SKM-1 (cell line): ENCODE data around the gene RSF1.

Experiments
- DNase-seq: peaks from one replicate; lab custom pipeline; 2025; ENCODE audit not compliant: unreplicated experiment; lab: John Stamatoyannopoulos, UW

Gene RSF1

DNA sequence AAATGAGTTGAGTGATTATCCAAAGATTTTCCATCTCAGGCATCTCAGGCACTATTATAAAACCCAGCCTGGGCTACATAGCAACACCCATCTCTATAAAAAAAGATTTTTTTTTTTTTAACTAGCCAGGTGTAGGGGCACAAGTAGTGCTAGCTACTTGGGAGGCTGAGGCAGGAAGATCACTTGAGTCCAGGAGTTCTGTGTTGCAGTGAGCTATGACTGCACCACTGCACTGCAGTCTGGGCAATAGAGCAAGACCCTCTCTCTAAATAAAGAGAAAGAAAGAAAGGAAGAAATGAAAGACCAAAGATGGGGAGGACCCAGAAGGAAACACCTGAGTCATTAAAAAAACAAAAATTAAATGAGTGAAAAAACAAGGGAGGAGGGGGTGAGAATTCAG lies 14.1 kb downstream of the RSF1 start:
- no peak for DNase-seq

DNA sequence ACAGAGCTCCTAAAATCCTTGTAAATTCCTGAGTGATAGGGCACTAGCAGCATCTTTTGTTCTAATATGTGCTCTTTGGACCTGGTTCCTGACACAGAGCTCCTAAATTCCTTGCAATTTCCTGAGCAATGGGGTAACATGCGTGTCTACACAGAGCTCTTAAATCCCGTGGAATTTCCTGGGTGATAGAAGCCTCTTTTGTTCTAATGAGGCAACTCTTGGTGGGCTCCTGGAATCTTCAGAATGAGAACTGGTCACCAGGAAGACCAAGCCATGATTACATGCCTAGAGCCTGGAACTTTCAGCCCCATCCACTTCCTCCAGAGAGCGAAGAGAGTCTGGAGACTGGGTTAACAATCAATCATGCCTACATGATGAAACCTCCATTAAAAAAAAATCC lies 19.0 kb downstream of the RSF1 start:
- no peak for DNase-seq

DNA sequence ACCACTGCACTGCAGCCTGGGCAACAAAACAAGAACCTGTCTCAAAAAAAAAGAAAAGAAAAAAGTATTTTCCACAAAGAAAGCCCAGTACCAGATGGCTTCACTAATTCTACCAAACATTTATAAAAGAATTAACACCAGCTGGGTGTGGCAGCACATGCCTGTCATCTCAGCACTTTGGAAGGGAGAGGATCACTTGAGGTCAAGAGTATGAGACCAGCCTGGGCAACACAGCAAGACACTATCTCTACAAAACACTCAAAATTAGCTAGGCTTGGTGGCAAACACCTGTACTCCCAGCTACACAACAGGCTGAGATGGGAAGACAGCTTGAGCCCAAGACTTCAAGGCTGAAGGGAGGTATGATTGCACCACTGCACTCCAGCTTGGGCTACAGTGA lies 20.1 kb downstream of the RSF1 start:
- DNase-seq = no peak

DNA sequence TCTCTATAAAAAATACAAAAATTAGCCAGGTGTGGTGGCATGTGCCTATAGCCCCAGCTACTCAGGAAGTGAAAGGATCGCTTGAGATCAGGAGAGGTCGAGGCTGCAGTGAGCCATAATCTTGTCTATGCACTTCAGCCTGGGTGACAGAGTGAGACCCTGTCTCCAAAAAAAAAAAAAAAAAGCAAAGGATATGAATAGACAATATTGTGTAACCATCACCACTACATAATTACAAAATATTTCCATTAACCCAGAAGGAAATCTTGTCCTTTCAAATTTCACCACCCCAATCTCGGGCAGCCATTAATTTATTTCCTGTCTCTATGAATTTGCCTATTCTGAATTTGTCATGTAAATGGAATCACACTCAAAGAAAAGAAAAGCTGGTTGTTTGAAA lies 21.2 kb downstream of the RSF1 start:
- DNase-seq = no peak

DNA sequence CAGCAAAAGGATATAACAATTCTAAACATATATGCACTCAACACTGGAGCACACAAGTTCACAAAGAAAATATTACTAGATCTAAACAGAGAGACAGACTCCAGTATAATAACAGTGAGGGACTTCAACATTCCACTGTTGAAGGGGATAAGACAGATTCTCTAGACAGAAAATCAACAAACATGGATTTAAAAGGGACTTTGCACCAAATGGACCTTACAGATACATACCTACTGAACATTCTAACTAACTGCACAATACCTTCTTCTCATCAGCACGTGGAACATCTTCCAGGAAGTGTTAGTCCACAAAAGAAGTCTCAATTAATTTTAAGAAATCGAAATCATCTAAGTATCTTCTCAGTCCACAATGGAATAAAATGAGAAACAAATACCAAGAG lies 26.6 kb downstream of the RSF1 start:
- DNase-seq = no peak

DNA sequence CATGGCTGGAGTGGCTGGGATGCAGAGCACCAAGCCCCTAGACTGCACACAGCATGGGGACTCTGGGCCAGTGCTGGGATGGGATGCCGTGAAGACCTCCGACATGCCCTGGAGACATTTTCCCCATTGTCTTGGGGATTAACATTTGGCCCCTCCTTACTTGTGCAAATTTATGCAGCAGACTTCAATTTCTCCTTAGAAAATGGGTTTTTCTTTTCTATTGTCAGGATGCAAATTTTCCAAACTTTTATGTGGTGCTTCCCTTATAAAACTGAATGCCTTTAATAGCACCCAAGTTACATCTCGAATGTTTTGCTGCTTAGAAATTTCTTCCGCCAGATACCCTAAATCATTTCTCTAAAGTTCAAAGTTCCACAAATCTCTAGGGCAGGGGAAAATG lies 29.2 kb downstream of the RSF1 start:
- DNase-seq = no peak

DNA sequence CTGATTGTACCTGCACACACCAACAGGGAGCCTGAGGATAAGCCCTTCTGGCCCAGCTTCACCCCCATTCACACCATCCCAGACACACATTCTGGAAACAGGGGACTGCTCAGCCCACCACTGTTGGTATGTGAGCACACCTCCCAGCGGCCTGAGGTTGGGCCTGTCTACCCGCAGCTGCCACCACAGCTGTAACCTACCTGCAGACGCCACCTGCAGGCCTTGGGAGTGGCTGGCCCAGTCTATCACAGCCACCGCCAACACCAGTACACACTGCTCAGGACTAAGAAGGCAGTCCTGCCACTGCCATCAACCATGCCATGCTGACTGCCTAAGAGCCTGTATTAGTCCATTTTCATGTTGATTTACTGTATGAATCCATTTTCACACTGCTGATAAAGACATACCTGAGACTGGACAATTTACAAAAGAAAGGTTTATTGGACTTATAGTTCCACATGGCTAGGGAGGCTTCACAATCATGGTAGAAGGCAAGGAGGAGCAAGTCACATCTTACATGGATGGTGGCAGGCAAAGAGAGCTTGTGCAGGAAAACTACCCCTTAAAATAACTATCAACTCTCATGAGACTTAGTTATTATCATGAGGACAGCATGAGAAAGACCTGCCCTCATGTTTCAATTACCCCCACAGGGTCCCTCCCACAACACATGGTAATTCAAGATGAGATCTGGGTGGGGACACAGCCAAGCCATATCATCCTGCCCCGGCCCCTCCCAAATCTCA lies 30.6 kb downstream of the RSF1 start:
- DNase-seq = no peak

DNA sequence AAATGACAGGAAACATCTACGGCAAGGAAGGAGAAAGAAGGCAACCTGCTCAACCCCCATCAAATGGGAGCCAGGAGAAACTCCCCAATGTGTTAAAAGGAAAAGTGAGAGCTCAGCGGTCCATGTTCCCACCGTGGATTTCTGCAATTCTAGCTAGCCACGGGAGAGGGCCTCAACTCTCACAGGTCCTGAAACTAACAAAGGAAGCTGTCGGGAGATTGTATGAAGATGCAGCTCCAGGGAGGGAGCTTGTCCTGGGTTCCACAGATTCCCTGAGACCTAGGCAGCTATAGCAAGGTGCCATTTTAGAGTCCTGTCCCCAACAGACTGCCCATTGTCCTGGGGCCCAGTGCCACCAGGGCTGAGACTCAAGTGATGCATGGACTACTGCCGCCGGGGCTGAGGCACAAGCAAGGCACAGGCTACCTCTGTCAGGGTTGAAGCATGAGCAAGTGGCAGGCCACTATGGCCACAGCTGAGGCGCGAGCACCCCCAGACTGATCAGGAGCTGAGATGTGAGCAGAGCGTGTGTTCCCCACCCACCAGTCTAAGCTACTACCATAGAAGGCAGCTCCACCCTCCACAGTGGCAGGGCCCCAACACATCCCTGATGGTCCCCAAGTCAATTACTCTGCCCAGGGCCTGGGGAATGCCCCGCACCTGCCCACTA lies 31.3 kb downstream of the RSF1 start:
- no peak for DNase-seq

DNA sequence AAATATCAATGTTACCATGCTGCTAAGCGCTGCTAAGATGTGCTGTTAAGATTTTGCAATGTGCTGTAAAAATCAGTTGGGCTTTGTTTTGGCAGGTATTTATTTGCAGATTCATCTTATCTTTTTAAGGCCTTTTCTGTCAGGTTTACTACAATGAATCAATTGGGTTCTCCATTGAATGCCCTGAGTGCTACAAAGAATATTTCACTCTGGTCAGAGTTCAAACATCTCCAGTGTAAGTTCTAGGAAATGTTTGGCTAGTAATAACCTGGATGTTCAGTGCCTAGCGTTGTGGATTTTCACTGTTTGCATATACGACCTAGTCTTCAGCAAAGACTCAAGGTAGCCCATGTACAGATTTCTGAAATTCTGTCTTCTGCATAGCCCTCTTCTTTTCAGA lies 36.0 kb downstream of the RSF1 start:
- DNase-seq = no peak

DNA sequence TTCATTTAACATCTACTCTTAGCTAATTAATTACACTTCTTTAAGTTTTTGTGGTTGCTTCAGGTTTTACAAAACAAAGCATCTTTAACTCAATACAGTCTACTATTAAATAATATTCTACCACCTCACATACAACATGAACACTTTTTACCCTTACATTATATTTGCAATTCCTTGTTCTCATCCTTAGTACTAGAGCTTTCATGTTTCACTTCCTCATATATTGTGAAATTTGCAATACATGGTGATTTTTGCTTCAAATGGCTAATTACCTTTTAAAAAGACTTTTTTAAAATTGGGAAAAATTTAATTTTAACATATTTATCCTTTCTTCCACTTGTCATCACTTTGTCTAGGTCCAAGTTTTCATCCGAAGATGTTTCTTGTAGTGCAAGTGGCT lies 37.5 kb downstream of the RSF1 start:
- no peak for DNase-seq

DNA sequence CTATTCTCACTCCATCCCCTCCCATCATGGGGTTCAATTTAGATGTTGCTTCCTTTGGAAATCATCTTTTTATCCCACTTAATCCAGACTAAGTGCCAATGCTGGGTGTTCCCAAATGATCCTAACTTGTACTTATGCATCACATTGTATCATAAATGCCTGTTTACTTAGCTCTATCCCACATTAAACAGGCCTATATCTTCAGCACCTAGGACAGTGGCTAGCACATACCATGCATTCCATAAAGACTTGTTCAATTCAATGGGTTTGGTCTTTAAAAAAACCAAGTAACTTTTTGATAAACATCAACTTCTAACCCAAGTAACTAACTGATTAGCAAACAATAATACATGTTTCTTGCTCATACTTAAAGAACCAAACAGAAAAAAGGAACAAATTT lies 40.6 kb downstream of the RSF1 start:
- no peak for DNase-seq

DNA sequence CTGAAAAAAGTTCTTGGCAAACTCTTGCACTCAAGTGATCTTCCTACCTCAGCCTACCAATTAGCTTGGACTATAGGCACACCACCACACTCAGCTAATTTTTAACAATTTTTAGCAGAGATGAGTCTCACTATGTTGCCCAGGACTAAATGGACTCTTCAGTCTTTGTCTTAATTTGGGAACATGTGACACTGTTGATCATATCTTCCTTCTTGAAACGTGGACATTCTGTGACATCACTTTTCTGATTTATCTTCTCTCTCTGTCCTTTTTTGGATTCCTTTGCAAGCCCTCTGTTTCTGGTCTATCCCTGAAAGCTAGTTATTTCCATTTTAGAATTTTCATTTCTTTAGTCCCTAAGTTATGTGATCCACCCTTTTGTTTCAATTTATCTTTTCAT lies 42.0 kb downstream of the RSF1 start:
- DNase-seq = no peak

DNA sequence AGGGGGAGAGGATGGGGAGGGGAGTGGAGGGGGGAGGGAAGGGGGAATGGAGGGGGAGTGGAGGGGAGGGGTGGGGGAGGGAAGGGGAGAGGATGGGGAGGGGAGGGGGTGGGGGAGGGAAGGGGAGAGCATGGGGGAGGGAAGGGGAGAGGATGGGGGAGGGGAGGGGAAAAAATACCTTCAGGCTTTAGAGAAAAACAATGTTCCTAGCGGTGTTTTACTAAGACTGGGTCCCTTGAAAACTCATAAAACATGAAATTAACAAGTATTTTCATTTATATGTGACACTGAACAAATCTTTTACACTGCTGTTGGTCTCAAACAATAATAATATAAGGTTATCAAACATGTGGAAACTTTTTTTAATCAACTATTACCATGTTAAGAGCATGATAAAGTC lies 42.4 kb downstream of the RSF1 start:
- no peak for DNase-seq

DNA sequence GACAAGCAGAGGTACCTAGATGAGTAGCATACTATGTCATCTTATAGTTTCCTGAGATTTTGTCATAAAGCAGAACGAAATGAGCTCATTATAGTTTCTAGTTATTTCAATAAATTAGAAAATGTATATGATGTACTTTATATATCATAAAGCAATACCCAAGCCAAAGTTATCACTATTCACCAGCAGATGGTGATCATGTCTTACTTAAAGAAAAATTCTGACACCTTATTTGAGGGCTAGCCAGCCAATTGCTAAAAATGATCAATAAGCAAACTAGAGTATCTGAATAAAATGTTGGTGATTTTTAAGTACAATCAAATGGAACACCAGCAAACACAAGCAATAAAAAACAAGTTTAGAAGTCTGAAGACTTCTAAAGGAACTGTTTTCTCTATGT lies 44.1 kb downstream of the RSF1 start:
- no peak for DNase-seq

DNA sequence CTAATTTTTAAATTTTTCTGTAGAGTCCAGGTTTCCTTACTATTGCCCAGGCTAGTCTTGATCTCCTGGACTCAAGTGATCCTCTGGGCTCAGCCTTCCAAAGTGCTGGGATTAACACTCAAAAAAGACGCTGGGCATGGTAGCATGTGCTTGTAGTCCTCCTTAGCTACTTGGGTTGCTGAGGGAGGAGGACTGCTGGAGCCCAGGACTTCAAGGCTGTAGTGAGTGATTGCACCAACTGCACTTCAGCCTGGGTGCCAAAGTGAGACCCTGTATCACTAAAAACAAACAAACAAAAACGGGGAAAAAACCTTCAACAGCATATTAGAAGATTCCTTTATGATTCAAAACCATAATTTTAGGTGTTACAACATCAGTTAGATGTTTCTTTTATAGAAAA lies 44.6 kb downstream of the RSF1 start:
- DNase-seq = no peak

DNA sequence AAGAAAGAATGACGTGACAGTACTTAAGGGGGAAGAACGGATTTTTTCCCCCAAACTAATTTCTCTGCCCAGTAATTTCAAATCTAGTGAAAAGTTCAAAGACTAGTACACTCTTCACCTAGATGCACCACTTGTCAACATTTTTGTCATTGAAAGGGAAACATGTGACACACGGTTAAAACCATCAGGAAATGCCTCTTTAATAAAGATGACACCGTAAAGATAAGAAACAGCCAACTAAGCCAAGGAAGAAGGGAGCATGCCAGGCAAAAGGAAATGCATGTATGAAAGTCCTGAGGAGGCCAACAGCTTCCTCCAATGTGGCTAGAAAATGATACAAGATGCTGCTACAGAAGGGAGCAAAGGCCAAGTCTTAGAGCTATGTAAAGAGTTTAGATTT lies 49.4 kb downstream of the RSF1 start:
- DNase-seq = no peak

DNA sequence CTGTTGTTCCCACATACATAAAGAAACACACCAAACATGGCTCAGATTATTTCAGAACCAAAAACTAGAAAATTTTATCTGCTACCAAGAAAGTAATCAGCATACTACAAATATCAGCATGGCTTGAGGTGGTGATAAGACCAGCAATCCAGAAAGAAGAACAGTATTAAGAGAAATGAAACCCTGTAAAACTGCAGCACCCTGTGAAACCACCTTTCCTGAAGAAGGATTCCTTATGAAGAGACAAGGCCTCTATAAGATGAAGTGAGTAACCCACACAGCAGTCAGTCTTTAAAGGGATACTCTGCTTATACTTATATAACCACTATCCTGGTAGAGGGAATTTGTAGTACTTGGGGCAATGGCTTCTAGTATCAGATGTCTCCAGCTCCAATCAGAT lies 49.9 kb downstream of the RSF1 start:
- DNase-seq = no peak

DNA sequence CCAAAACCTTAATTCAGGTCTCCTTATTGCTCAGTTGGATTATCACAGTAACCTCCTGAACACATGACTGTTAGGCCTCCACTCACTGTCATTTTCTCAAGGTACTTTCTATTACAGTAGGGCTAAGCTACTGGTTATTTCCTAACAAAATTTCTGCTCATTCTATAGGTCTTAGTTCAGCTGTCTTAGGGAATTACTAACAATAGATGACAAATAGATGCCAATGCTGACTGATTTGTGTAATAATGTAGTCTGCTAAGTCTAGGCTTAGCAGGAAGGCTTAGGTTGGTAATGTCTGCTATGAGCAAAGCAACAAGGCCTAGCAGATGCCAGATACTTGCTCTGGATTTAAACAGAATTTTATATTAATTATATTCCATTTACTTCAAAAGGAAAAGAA lies 58.1 kb downstream of the RSF1 start:
- no peak for DNase-seq

DNA sequence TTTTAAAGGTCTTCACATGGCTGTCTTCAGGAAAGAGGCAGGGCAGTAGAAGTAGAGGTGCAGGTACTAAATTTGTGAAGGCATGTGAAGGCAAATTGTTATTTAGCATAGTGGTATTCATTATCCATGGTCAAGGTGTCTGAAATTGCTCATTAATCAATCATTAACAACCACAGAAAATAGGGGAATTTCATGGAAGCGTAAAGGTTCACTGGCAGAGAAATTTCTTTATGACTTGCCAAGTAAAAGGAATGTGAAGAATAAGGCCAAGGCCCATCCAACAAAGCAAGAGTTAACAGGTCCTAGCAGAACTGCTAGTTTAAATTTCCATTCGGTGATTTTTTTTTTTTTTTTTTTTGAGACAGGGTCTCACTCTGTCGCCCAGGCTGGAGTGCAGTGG lies 59.0 kb downstream of the RSF1 start:
- DNase-seq = no peak

DNA sequence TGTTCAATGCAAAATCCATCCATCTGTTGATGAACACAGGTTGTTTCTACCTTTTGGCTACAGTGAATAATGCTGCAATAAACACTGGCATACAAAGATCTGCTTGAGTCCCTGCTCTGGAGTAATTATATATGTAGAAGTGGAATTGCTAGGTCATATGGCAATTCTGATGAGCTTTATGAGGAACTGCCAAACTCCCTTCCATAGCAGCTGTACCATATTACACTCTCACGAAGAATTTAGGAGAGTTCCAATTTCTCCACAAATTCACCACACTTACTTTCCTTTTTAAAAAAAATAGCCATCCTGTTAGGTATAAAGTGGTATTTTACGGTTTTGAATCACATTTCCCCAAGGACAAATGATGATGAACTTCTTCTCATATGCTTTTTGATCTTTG lies 62.2 kb downstream of the RSF1 start:
- no peak for DNase-seq

DNA sequence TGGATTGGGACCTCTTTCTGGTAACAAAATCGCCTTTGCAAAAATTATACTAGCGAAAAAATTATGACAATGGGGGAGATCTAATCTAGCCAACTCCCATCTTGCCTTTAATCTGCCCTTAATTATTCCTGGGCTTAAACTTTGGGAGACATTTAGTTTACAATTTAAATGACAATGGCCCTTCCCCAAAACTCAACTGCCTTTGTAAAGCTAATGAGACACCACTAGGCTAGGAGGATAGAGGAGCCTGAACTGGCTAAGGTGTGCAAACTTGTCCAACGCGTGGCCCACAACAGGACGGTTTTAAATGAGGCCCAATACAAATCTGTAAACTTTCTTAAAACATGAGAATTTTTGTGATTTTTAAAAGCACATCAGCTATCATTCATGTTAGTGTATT lies 67.3 kb downstream of the RSF1 start:
- no peak for DNase-seq

DNA sequence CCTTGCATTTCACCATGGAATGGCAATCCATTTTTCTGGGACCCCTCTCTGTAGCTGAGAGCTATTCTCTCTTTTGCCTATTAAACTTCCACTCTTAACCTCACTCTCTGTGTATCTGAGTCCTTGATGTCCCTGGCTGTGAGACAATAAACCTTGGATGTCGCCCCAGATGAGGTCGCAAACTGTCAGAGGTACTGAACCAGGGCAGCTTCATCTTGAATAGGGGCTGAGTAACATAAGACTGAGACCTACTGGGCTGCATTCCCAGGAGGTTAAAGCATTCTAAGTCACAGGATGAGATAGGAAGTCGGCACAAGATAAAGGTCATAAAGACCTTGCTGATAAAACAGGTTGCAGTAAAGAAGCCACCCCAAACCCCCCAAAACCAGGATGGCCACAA lies 68.0 kb downstream of the RSF1 start:
- DNase-seq = no peak
